B cell (primary cell): Measurements from ENCODE around the gene BRPF3. TPM values are rescaled to one million over a fixed set of nuclear protein-coding genes. Genes with fewer than 3 reads are reported as not detected.

Source experiments
- ATAC-seq: fragments of 200-7000 bp; cut with Tn5 transposase; one replicate; pipeline ENCODE4 v1.10.0; 2021; ENCODE audit warnings: low read depth, mild to moderate bottlenecking, moderate number of reproducible peaks, moderate library complexity
- CTCF ChIA-PET: fragments of 350-600 bp; sonication (Branson Sonifier 250); formaldehyde crosslinking; loops from one replicate; lab custom pipeline; 2021; ENCODE audit warnings: antibody characterized with exemption, inconsistent platforms; lab: Charles Lee
- POLR2A ChIA-PET: fragments of 350-600 bp; sonication (Branson Sonifier 250); formaldehyde crosslinking; loops from one replicate; lab custom pipeline; 2021; ENCODE audit warnings: antibody characterized with exemption; lab: Charles Lee
- DNase-seq: peaks from one replicate; pipeline ENCODE4 v3.0.0; 2013
- H2AFZ ChIP-seq: 2 replicates; pipeline ENCODE4 v1.6.1; 2012; ENCODE audit warnings: mild to moderate bottlenecking, low read depth, low read length; ENCODE audit not compliant: insufficient read depth, poor library complexity, severe bottlenecking
- H3K27ac ChIP-seq, 2 donors: 1 replicate in 1 of 2; 2 replicates in 1 of 2; pipeline ENCODE4 v1.5.1; 2012 to 2013; ENCODE audit warnings: low read length in 2 of 2, mild to moderate bottlenecking in 2 of 2, moderate library complexity in 1 of 2
- H3K27me3 ChIP-seq, 4 experiments: fragments of 200-600 bp in 1 of 4; sonication (generic) in 1 of 4; replicated peaks in 1 of 4; 1 replicate in 2 of 4; 2 replicates in 2 of 4; pipeline versions ENCODE4 v1.6.1 to v1.7.0; 2013 to 2016; ENCODE audit warnings: low read length in 3 of 4, mild to moderate bottlenecking in 2 of 4, mixed read lengths in 1 of 4, moderate library complexity in 1 of 4; ENCODE audit not compliant: insufficient read depth in 4 of 4, control insufficient read depth in 3 of 4; ENCODE audit errors: control extremely low read depth in 1 of 4
- H3K36me3 ChIP-seq, 2 experiments: replicated peaks in 1 of 2; 1 replicate in 1 of 2; 2 replicates in 1 of 2; pipeline versions ENCODE4 v1.6.1 to v1.7.1; 2013; ENCODE audit warnings: low read length in 1 of 2; ENCODE audit not compliant: insufficient read depth in 2 of 2, control insufficient read depth in 1 of 2; ENCODE audit errors: control extremely low read depth in 1 of 2, extremely low read depth in 1 of 2
- H3K4me1 ChIP-seq, 2 donors: fragments of 200-600 bp in 1 of 2; sonication (generic) in 1 of 2; 1 replicate in 1 of 2; 2 replicates in 1 of 2; pipeline versions ENCODE4 v1.5.1 to v1.6.1; 2013 to 2017; ENCODE audit warnings: low read length in 2 of 2; ENCODE audit not compliant: control insufficient read depth in 2 of 2, insufficient read depth in 2 of 2
- H3K4me2 ChIP-seq: replicated peaks from 2 replicates; pipeline ENCODE3; 2012; ENCODE audit warnings: mild to moderate bottlenecking, low read depth, low read length; ENCODE audit not compliant: poor library complexity, severe bottlenecking
- H3K4me3 ChIP-seq, 5 experiments: fragments of 200-600 bp in 1 of 5; sonication (generic) in 1 of 5; 1 replicate in 3 of 5; 2 replicates in 2 of 5; pipeline versions ENCODE4 v1.5.1 to v1.7.0; 2011 to 2016; ENCODE audit warnings: low read length in 4 of 5, mild to moderate bottlenecking in 4 of 5, low read depth in 2 of 5, control low read depth in 1 of 5, moderate library complexity in 1 of 5; ENCODE audit not compliant: insufficient read depth in 1 of 5; ENCODE audit errors: control extremely low read depth in 1 of 5, extremely low read depth in 1 of 5
- H3K79me2 ChIP-seq: fragments of 200-600 bp; sonication (generic); one replicate; pipeline ENCODE4 v1.6.0; 2016; ENCODE audit warnings: low read length; ENCODE audit not compliant: control insufficient read depth, insufficient read depth
- H3K9ac ChIP-seq: fragments of 200-600 bp; sonication (generic); 2 replicates; pipeline ENCODE4 v1.6.1; 2017; ENCODE audit warnings: mild to moderate bottlenecking, low read length, moderate library complexity
- H3K9me3 ChIP-seq, 3 donors: one replicate each; pipeline versions ENCODE4 v1.6.1 to v1.7.1; 2013; ENCODE audit warnings: low read length in 2 of 3; ENCODE audit not compliant: control insufficient read depth in 2 of 3, insufficient read depth in 1 of 3; ENCODE audit errors: control extremely low read depth in 1 of 3
- H4K20me1 ChIP-seq: 2 replicates; pipeline ENCODE4 v1.6.0; 2012; ENCODE audit warnings: mild to moderate bottlenecking, low read length; ENCODE audit not compliant: insufficient read depth, control insufficient read depth, poor library complexity, severe bottlenecking
- H3K27ac Mint-ChIP-seq: one replicate; pipeline ENCODE4 v1.8.0; 2021; ENCODE audit warnings: mixed read lengths
- H3K27me3 Mint-ChIP-seq: one replicate; pipeline ENCODE4 v1.8.0; 2021; ENCODE audit warnings: mixed read lengths
- H3K4me1 Mint-ChIP-seq: one replicate; pipeline ENCODE4 v1.8.0; 2021; ENCODE audit warnings: mixed read lengths
- H3K4me3 Mint-ChIP-seq: one replicate; pipeline ENCODE4 v1.8.0; 2021; ENCODE audit warnings: mixed read lengths
- H3K9me3 Mint-ChIP-seq: one replicate; pipeline ENCODE4 v1.8.0; 2022; ENCODE audit warnings: mixed read lengths; ENCODE audit not compliant: insufficient read depth
- EZH2 ChIP-seq: IDR thresholded peaks from 2 replicates; pipeline ENCODE4 v1.6.1; 2012; ENCODE audit warnings: borderline replicate concordance, low read depth, mild to moderate bottlenecking, moderate library complexity, low read length; ENCODE audit not compliant: insufficient read depth, poor library complexity, severe bottlenecking
- WGBS: methylation state at CpG from one replicate; pipeline ENCODE4 v1.1.5; 2013; ENCODE audit warnings: missing lambda C conversion rate; ENCODE audit not compliant: insufficient coverage; 5-methylcytosine and 5-hydroxymethylcytosine counted together
- intact Hi-C: fragments of 100-400 bp; cut with micrococcal nuclease; formaldehyde crosslinking; loops from one replicate; pipeline ENCODE4 v1.10.0; 2022
- polyA plus RNA-seq: library from polyadenylated mRNA; depleted of rRNA; stranded (reverse); fragments of >200 nt; gene quantifications from 2 replicates; pipeline ENCODE4 v1.2.3, GENCODE V29; 2012
- total RNA-seq, 2 donors: library from RNA; stranded (reverse); fragments of 120-200 nt in 1 of 2; gene quantifications; 1 replicate in 1 of 2; 2 replicates in 1 of 2; pipeline versions ENCODE4 v1.2.3 to v1.2.4, GENCODE V29; 2013 to 2022
- TF ChIP-seq, protein P1 (sequence below): fragments of 200-600 bp; IDR thresholded peaks from one replicate; pipeline ENCODE4 v1.8.0; 2022; ENCODE audit warnings: antibody characterized with exemption, mild to moderate bottlenecking

Gene BRPF3
- total and polyA plus RNA-seq, 2 donors (not counting 1 experiment from before 2014, with no cell fraction given), result 17.1 to 29.4 TPM

GRCh38 chr6:36210886-36211595 is 14.5 kb downstream of the BRPF3 start:
- Histone ChIP-seq H2AFZ (no peak overlapping the region), H3K27me3 (no peaks in the 10 kb centered on the region), H3K9me3 (no peaks in the 10 kb centered on the region), H4K20me1 (no peaks in the 10 kb centered on the region), H3K9ac (no peak overlapping the region), H3K4me2 (no peak overlapping the region), H3K36me3 (peaks cover 8 to 87% of the 10 kb centered on the region in 2 experiments), H3K4me3 (no peak overlapping the region), H3K27ac (no peak overlapping the region), H3K4me1 (no peaks in the 10 kb centered on the region), H3K79me2 (no peaks in the 10 kb centered on the region)
- WGBS, result 96% methylated on average over 17 of the region's 18 CpGs
- no peaks in the 10 kb centered on the region for H3K4me1 Mint-ChIP-seq
- H3K27me3 Mint-ChIP-seq, result no peaks in the 10 kb centered on the region
- TF ChIP-seq, protein P1, sequence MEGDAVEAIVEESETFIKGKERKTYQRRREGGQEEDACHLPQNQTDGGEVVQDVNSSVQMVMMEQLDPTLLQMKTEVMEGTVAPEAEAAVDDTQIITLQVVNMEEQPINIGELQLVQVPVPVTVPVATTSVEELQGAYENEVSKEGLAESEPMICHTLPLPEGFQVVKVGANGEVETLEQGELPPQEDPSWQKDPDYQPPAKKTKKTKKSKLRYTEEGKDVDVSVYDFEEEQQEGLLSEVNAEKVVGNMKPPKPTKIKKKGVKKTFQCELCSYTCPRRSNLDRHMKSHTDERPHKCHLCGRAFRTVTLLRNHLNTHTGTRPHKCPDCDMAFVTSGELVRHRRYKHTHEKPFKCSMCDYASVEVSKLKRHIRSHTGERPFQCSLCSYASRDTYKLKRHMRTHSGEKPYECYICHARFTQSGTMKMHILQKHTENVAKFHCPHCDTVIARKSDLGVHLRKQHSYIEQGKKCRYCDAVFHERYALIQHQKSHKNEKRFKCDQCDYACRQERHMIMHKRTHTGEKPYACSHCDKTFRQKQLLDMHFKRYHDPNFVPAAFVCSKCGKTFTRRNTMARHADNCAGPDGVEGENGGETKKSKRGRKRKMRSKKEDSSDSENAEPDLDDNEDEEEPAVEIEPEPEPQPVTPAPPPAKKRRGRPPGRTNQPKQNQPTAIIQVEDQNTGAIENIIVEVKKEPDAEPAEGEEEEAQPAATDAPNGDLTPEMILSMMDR, result no peak
- H3K9me3 Mint-ChIP-seq, result no peaks in the 10 kb centered on the region
- CTCF ChIA-PET, result no interaction called here
- H3K27ac Mint-ChIP-seq, result no peak overlapping the region
- ATAC-seq (no peak), DNase-seq (no peak)
- POLR2A ChIA-PET, result no interaction called here
- intact Hi-C loops, result no loop called here
- no peak overlapping the region for H3K4me3 Mint-ChIP-seq

- Mint-ChIP-seq H3K4me1 (no peaks in the 10 kb centered on the region), H3K27ac (no peak overlapping the region), H3K9me3 (no peaks in the 10 kb centered on the region), H3K4me3 (no peak overlapping the region), H3K27me3 (no peaks in the 10 kb centered on the region)
- Histone ChIP-seq H3K27me3 (no peaks in the 10 kb centered on the region), H3K36me3 (peaks cover 11 to 73% of the 10 kb centered on the region in 2 experiments), H3K4me2 (no peak overlapping the region), H3K4me3 (no peak overlapping the region), H2AFZ (no peak overlapping the region), H3K79me2 (no peaks in the 10 kb centered on the region), H3K9ac (no peak overlapping the region), H3K27ac (no peak overlapping the region), H4K20me1 (no peaks in the 10 kb centered on the region), H3K4me1 (no peaks in the 10 kb centered on the region), H3K9me3 (no peaks in the 10 kb centered on the region)
- TF ChIP-seq, protein P1, result no peak
- no peak for TF ChIP-seq EZH2
- ChIA-PET POLR2A (no interaction called here), CTCF (interaction anchor here (1.2 kb wide), 1 partner anchor 121 kb away, joined by 3 read pairs; no protein-coding TSS in a partner anchor)
- DNase-seq (no peak), ATAC-seq (no peak)
- intact Hi-C loops, result no loop called here
- 100% methylated on average over 2 of the region's 2 CpGs for WGBS
Measured at GRCh38 chr6:36216559-36216958, 20.0 kb downstream of the BRPF3 start.
